Bronchial epithelial cell (primary cell): ENCODE measurements around the gene SLC16A13. TPM values are rescaled to one million over a fixed set of nuclear protein-coding genes. Genes with fewer than 3 reads are reported as not detected.

Experiments
- DNase-seq: peaks from one replicate; pipeline ENCODE4 v3.0.0-alpha.2; 2010; ENCODE audit warnings: low read depth
- FAIRE-seq: peaks from 2 replicates; lab custom pipeline; 2011; peaks lifted over from hg19 to GRCh38; lab: Jason Lieb, UNC
- H3K27me3 ChIP-seq: 2 replicates; pipeline ENCODE4 v1.5.1; 2011; ENCODE audit warnings: low read length; ENCODE audit not compliant: control insufficient read depth, insufficient read depth
- H3K36me3 ChIP-seq: 2 replicates; pipeline ENCODE4 v1.5.1; 2011; ENCODE audit warnings: low read length; ENCODE audit not compliant: control insufficient read depth, insufficient read depth
- H3K4me3 ChIP-seq: 2 replicates; pipeline ENCODE4 v1.5.1; 2011; ENCODE audit warnings: mild to moderate bottlenecking, low read depth, low read length, control low read depth
- CTCF ChIP-seq: IDR thresholded peaks from 2 replicates; pipeline ENCODE4 v1.5.1; 2011; ENCODE audit warnings: mild to moderate bottlenecking, moderate library complexity, low read length, control low read depth, inconsistent platforms; ENCODE audit not compliant: insufficient read depth, severe bottlenecking
- total RNA-seq: library from RNA; depleted of rRNA; stranded (reverse); fragments of >200 nt; gene quantifications from 2 replicates; pipeline ENCODE4 v1.2.1, GENCODE V29; 2014

The SLC16A13 gene
- total RNA-seq, 1 donor from 2014 or later = 0.26 TPM

- Histone ChIP-seq H3K4me3 (no peak overlapping the region), H3K36me3 (peaks cover 20% of the 10 kb centered on the region), H3K27me3 (no peaks in the 10 kb centered on the region)
- DNase-seq (no peak), FAIRE-seq (no peak)
- TF ChIP-seq CTCF = no peak
Measured at GRCh38 chr17:7002288-7003047, 33.3 kb upstream of the SLC16A13 start.

DNA sequence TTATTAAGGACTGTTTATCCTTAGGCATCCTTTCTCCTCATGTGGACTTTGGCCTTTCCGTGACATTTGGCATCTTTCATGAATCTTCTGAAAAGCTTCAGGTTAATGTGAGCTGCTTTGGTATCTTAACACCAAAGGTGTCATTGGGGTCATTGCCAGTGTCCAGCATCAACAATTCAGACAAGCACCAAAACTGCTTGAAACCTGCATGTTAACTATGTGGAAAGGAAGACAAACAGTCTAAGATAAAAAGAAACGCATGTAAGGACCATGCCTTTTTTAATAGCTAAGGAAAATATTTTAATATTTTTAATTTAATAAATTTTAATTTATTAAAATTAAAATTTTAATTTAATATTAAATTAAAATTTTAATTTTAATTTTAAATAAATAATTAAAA, 32.1 kb upstream of the SLC16A13 start:
- H3K36me3 ChIP-seq = peaks cover 18% of the 10 kb centered on the region
- no peak for TF ChIP-seq CTCF
- DNase-seq (no peak), FAIRE-seq (no peak)
- no peaks in the 10 kb centered on the region for H3K27me3 ChIP-seq
- no peak overlapping the region for H3K4me3 ChIP-seq

DNA sequence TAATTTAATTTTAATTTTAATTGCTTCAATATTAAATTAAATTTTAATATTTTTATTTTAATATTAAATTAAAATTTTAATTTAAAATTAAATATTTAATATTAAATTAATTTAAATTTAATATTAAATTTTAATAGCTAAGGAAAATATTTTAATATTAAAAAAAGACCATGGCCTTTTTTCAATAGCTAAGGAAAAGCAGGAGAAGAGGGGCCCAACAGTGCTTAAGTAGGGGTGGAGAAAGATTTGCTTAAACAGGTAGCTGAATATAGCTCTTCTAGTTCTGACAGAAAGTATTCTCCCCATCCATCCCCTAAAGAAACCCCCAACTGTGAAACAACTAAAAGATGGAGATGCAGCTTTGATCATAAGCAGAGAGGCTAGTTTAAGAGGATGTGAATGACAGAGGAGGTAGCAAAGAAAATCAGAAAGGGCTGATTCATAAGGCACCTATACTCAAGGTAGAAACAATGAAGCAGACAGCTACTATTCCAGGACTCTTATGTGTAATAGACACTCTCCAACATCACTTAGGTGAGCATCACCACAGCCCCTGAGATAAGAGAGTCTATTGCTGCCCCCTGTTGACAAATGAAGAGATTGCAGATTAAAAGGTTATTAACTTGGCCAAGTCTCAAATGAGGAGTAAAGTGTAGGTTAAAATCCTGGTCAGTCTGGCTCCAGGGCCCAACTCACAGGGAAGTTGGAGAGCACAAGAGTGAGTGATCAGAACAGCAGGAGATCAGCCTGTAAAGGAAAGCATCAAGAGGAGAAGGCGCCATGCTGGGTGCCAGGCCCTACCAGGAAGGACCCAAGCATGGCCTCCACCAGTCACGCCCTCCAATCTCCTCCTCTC, 31.2 kb upstream of the SLC16A13 start:
- DNase-seq (peak; percentile 61), FAIRE-seq (no peak)
- no peaks in the 10 kb centered on the region for H3K27me3 ChIP-seq
- no peak overlapping the region for H3K4me3 ChIP-seq
- H3K36me3 ChIP-seq = peaks cover 15% of the 10 kb centered on the region
- peak; percentile 61 for TF ChIP-seq CTCF

DNA sequence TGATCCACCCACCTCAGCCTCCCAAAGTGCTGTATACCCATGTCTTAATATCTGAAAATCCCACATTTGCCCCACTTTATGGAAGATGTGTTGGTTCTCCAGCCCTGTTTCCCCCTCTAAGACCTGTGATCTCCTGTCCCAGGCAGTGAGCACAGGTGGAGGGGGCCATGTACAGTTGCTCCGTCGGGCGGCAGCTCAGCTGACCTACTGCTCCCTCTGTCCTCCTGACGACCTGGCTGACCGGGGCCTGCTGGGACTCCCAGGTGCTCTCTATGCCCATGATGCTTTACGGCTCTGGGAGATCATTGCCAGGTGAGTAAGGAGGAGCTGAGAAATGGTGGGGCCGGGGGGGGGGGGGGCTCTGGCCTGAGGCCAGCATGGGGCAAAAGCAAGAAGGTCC, 30.1 kb upstream of the SLC16A13 start:
- Histone ChIP-seq H3K27me3 (no peaks in the 10 kb centered on the region), H3K4me3 (no peak overlapping the region), H3K36me3 (peaks cover 11% of the 10 kb centered on the region)
- FAIRE-seq (no peak), DNase-seq (no peak)
- no peak for TF ChIP-seq CTCF

- Histone ChIP-seq H3K27me3 (no peaks in the 10 kb centered on the region), H3K4me3 (no peak overlapping the region), H3K36me3 (peaks cover 10% of the 10 kb centered on the region)
- DNase-seq = no peak
- TF ChIP-seq CTCF = no peak
- peak; percentile 58 for FAIRE-seq
Measured at GRCh38 chr17:7007143-7007542, 28.7 kb upstream of the SLC16A13 start.
